AG10803 (cell line): ENCODE measurements around the gene SHISA5.

Experiments used
- DNase-seq: peaks from one replicate; pipeline ENCODE4 v3.0.0; 2010; ENCODE audit warnings: low read depth
- H3K4me3 ChIP-seq: 2 replicates; pipeline ENCODE4 v1.5.1; 2011; ENCODE audit warnings: mild to moderate bottlenecking, low read length, control low read depth
- TF ChIP-seq, protein P1 (sequence below): conservative IDR thresholded peaks from 2 replicates; pipeline ENCODE4 v1.5.1; 2011; ENCODE audit warnings: mild to moderate bottlenecking, low read length, control low read depth, inconsistent platforms

SHISA5 gene

GRCh38 chr3:48434591-48435222, 69.3 kb downstream of the SHISA5 start:
- DNase-seq = no peak
- TF ChIP-seq, protein P1, sequence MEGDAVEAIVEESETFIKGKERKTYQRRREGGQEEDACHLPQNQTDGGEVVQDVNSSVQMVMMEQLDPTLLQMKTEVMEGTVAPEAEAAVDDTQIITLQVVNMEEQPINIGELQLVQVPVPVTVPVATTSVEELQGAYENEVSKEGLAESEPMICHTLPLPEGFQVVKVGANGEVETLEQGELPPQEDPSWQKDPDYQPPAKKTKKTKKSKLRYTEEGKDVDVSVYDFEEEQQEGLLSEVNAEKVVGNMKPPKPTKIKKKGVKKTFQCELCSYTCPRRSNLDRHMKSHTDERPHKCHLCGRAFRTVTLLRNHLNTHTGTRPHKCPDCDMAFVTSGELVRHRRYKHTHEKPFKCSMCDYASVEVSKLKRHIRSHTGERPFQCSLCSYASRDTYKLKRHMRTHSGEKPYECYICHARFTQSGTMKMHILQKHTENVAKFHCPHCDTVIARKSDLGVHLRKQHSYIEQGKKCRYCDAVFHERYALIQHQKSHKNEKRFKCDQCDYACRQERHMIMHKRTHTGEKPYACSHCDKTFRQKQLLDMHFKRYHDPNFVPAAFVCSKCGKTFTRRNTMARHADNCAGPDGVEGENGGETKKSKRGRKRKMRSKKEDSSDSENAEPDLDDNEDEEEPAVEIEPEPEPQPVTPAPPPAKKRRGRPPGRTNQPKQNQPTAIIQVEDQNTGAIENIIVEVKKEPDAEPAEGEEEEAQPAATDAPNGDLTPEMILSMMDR = no peak
- no peak overlapping the region for H3K4me3 ChIP-seq

GRCh38 chr3:48433472-48434118, 70.4 kb downstream of the SHISA5 start:
- DNase-seq = peak; percentile 76
- TF ChIP-seq, protein P1 = no peak
- H3K4me3 ChIP-seq = peak overlapping the region; percentile 31

GRCh38 chr3:48432411-48433371, 71.3 kb downstream of the SHISA5 start:
- TF ChIP-seq, protein P1 = peak; percentile 12; the same call in 1 of the 2 replicates
- H3K4me3 ChIP-seq = no peak overlapping the region
- DNase-seq = peak; percentile 17

GRCh38 chr3:48431224-48432029, 72.5 kb downstream of the SHISA5 start:
- TF ChIP-seq, protein P1 = no peak
- DNase-seq = no peak
- no peak overlapping the region for H3K4me3 ChIP-seq

DNA sequence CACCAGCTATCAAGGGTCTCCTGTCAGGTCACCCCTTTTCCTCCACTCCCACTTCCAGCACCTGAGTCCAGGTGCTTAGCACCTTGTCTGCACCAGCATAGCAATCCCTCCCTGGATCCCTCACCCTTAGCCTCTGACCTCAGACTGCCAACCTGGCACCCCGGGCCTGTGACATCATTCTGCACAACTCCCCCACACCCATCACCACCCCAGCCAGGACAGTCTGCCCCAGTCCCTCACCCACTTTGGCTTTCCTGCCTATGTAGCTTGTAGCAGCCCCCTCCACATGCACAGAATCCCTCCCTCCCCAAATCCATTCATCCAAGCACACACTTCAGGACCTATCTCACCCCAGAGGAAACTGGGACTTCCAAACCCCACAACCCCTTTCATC, 73.3 kb downstream of the SHISA5 start:
- H3K4me3 ChIP-seq = no peak overlapping the region
- TF ChIP-seq, protein P1 = no peak
- DNase-seq = no peak

GRCh38 chr3:48429960-48430707, 73.8 kb downstream of the SHISA5 start, which contains the start of gene PLXNB1:
TSS of gene PLXNB1 (minus strand) at chr3:48430086. CDS start at chr3:48424611, 5,475 bp downstream.
- DNase-seq = peak; percentile 57
- peak within 1 kb of the TSS; percentile 68 for H3K4me3 ChIP-seq
- TF ChIP-seq, protein P1 = no peak
